H9 (cell line): ENCODE data around the gene ACER3. TPM values are rescaled to one million over a fixed set of nuclear protein-coding genes. Genes with fewer than 3 reads are reported as not detected.
"Not testable (repeated sequence)": the region's sequence is repeated elsewhere in the genome, so short reads cannot be mapped to it uniquely, and the experiment has no call there.

Experiments used
- DNase-seq: peaks from one replicate; pipeline ENCODE4 v3.0.0-alpha.2; 2017
- H2AFZ ChIP-seq: one replicate; pipeline ENCODE4 v1.6.1; 2013; ENCODE audit warnings: mild to moderate bottlenecking, low read length, control low read depth, moderate library complexity
- H2AK5ac ChIP-seq: 2 replicates; pipeline ENCODE4 v1.6.1; 2013; ENCODE audit warnings: low read length, control low read depth, mixed read lengths; ENCODE audit not compliant: insufficient read length
- H2BK120ac ChIP-seq: one replicate; pipeline ENCODE4 v1.6.1; 2013; ENCODE audit warnings: low read depth, mild to moderate bottlenecking, low read length, control low read depth, inconsistent platforms; ENCODE audit not compliant: poor library complexity, severe bottlenecking
- H2BK12ac ChIP-seq: 2 replicates; pipeline ENCODE4 v1.6.1; 2013; ENCODE audit warnings: low read length, control low read depth, mixed read lengths, low read depth; ENCODE audit not compliant: insufficient read length
- H2BK15ac ChIP-seq: 2 replicates; pipeline ENCODE4 v1.6.1; 2013; ENCODE audit warnings: low read depth, low read length, control low read depth
- H2BK20ac ChIP-seq: one replicate; pipeline ENCODE4 v1.6.1; 2013; ENCODE audit warnings: low read depth, mild to moderate bottlenecking, low read length, control low read depth, inconsistent platforms; ENCODE audit not compliant: poor library complexity, severe bottlenecking
- H2BK5ac ChIP-seq: 2 replicates; pipeline ENCODE4 v1.6.1; 2013; ENCODE audit warnings: low read length, control low read depth, mixed read lengths; ENCODE audit not compliant: insufficient read length
- H3K14ac ChIP-seq: 2 replicates; pipeline ENCODE4 v1.6.1; 2013; ENCODE audit warnings: low read length, control low read depth; ENCODE audit not compliant: insufficient read depth
- H3K18ac ChIP-seq: 2 replicates; pipeline ENCODE4 v1.6.1; 2013; ENCODE audit warnings: low read depth, mild to moderate bottlenecking, mixed read lengths, low read length, control low read depth; ENCODE audit not compliant: insufficient read length
- H3K23ac ChIP-seq: 2 replicates; pipeline ENCODE4 v1.6.1; 2013; ENCODE audit warnings: low read length, control low read depth, mixed read lengths, low read depth; ENCODE audit not compliant: insufficient read length
- H3K23me2 ChIP-seq: 2 replicates; pipeline ENCODE4 v1.6.1; 2013; ENCODE audit warnings: low read depth, mild to moderate bottlenecking, mixed read lengths, low read length, control low read depth; ENCODE audit not compliant: insufficient read length, poor library complexity, severe bottlenecking
- H3K27ac ChIP-seq: 2 replicates; pipeline ENCODE4 v1.5.1; 2013; ENCODE audit warnings: low read length, control low read depth, mixed read lengths, low read depth; ENCODE audit not compliant: insufficient read length
- H3K27me3 ChIP-seq: 2 replicates; pipeline ENCODE4 v1.6.1; 2013; ENCODE audit warnings: low read length, control low read depth, inconsistent platforms; ENCODE audit not compliant: insufficient read depth
- H3K4ac ChIP-seq: 2 replicates; pipeline ENCODE4 v1.6.1; 2013; ENCODE audit warnings: low read depth, mild to moderate bottlenecking, control low read depth, inconsistent platforms, low read length, moderate library complexity
- H3K4me1 ChIP-seq: 2 replicates; pipeline ENCODE4 v1.6.1; 2013; ENCODE audit warnings: low read length, control low read depth, inconsistent platforms; ENCODE audit not compliant: insufficient read depth
- H3K4me2 ChIP-seq: 2 replicates; pipeline ENCODE4 v1.6.1; 2013; ENCODE audit warnings: low read length, control low read depth, mixed read lengths; ENCODE audit not compliant: insufficient read length, insufficient read depth
- H3K56ac ChIP-seq: 2 replicates; pipeline ENCODE4 v1.6.1; 2013; ENCODE audit warnings: low read depth, mild to moderate bottlenecking, mixed read lengths, low read length, control low read depth; ENCODE audit not compliant: insufficient read length
- H3K79me1 ChIP-seq: 2 replicates; pipeline ENCODE4 v1.6.1; 2013; ENCODE audit warnings: low read depth, mild to moderate bottlenecking, moderate library complexity, low read length, control low read depth, inconsistent platforms; ENCODE audit not compliant: insufficient read depth, poor library complexity, severe bottlenecking
- H3K79me2 ChIP-seq: 2 replicates; pipeline ENCODE4 v1.6.1; 2013; ENCODE audit warnings: low read length, control low read depth, inconsistent platforms; ENCODE audit not compliant: insufficient read depth
- H3K9ac ChIP-seq: 2 replicates; pipeline ENCODE4 v1.6.1; 2013; ENCODE audit warnings: low read length, control low read depth, mixed read lengths; ENCODE audit not compliant: insufficient read length; ENCODE audit errors: extremely low read depth
- H3K9me3 ChIP-seq: one replicate; pipeline ENCODE4 v1.6.1; 2013; ENCODE audit warnings: low read depth, low read length, inconsistent platforms; ENCODE audit not compliant: control insufficient read depth
- H3T11ph ChIP-seq: one replicate; pipeline ENCODE4 v1.6.1; 2013; ENCODE audit warnings: mild to moderate bottlenecking, low read length, control low read depth, inconsistent platforms
- H4K20me1 ChIP-seq: one replicate; pipeline ENCODE4 v1.6.1; 2013; ENCODE audit not compliant: control insufficient read depth, insufficient read length, insufficient read depth
- H4K5ac ChIP-seq: 2 replicates; pipeline ENCODE4 v1.6.1; 2013; ENCODE audit warnings: low read depth, mild to moderate bottlenecking, mixed read lengths, low read length, control low read depth; ENCODE audit not compliant: insufficient read length
- H4K8ac ChIP-seq: replicated peaks from 2 replicates; pipeline ENCODE4 v1.6.1; 2013; ENCODE audit warnings: low read length, control low read depth, mixed read lengths, low read depth; ENCODE audit not compliant: insufficient read length
- H4K91ac ChIP-seq: 2 replicates; pipeline ENCODE4 v1.6.1; 2013; ENCODE audit warnings: low read depth, mild to moderate bottlenecking, moderate library complexity, mixed read lengths, low read length, control low read depth; ENCODE audit not compliant: insufficient read length
- H3K27ac Mint-ChIP-seq, 3 experiments: 2 replicates in 2 of 3; 3 replicates in 1 of 3; pipeline ENCODE4 v1.8.0; 2020 to 2021; ENCODE audit warnings: mixed read lengths in 3 of 3, mild to moderate bottlenecking in 1 of 3, moderate library complexity in 1 of 3
- H3K27me3 Mint-ChIP-seq: 2 replicates; pipeline ENCODE4 v1.8.0; 2021; ENCODE audit warnings: low read depth, mild to moderate bottlenecking, moderate library complexity, mixed read lengths
- H3K36me3 Mint-ChIP-seq, 3 experiments: 2 replicates in 2 of 3; 3 replicates in 1 of 3; pipeline ENCODE4 v1.8.0; 2020 to 2021; ENCODE audit warnings: low read depth in 3 of 3, mixed read lengths in 3 of 3; ENCODE audit not compliant: insufficient read depth in 1 of 3
- H3K4me1 Mint-ChIP-seq, 2 experiments: 2 replicates each; pipeline ENCODE4 v1.8.0; 2020; ENCODE audit warnings: mixed read lengths in 2 of 2
- H3K4me3 Mint-ChIP-seq, 2 experiments: 2 replicates in 1 of 2; 3 replicates in 1 of 2; pipeline ENCODE4 v1.8.0; 2020 to 2021; ENCODE audit warnings: mild to moderate bottlenecking in 2 of 2, mixed read lengths in 2 of 2, moderate library complexity in 1 of 2
- H3K9me3 Mint-ChIP-seq, 2 experiments: 2 replicates in 1 of 2; 3 replicates in 1 of 2; pipeline ENCODE4 v1.8.0; 2020; ENCODE audit warnings: mild to moderate bottlenecking in 2 of 2, mixed read lengths in 2 of 2, moderate library complexity in 1 of 2
- WGBS: extraction: QIAGEN DNeasy Blood & Tissue Kit; methylation state at CpG from one replicate; pipeline ENCODE4 v1.1.7; 2013; ENCODE audit warnings: missing lambda C conversion rate, low lambda C conversion rate, mixed read lengths; ENCODE audit not compliant: insufficient read length; ENCODE audit errors: extremely low coverage; 5-methylcytosine and 5-hydroxymethylcytosine counted together
- total RNA-seq: library from RNA; stranded (reverse); gene quantifications from 2 replicates; pipeline ENCODE4 v1.2.1, GENCODE V29; 2021
- TF ChIP-seq, protein P1 (sequence below): fragments of 200-600 bp; sonication (generic); conservative IDR thresholded peaks from 3 replicates; pipeline ENCODE4 v1.8.0; 2021; ENCODE audit warnings: antibody characterized with exemption, mild to moderate bottlenecking

Gene ACER3
- total RNA-seq, 1 experiment from 2014 or later: 14.7 TPM

DNA sequence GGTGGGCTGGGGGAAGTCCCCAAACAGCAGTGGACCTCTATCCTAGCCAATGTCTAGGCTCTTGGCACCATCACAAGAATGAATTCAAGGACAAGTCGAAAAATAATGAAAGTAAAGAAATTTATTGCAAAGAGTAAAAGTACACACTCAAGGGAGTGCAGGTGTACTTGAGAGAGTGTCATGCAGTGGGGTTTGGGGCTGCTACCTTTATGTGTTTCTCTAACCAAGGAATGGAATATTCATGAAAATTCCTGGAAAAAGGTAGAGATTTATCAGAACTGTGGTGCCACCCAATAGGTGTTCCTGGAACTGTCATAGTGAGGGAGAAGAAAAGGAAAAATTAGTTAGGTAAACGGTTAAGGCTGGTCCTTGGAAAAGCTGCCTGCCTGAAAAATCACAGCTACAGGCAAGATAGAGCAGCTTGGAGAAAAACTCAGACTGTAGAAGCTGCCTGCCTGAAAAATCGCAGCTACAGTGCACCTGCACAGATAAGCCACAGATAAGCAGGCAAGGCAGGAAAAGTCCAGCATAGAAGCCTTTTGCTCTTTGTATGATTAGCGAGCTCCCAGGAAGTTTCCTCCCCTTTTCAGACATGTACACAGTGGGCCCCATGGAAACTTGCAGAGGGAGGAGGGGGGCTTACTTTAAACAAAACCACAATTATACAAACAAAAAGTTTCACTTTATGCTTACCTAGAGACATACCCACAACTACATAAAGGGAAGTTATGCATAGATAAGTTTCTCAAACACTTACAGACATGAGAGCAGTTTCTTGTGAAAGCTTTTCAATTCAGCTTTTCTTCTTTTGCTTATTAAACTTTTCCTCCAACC, 102.1 kb downstream of the ACER3 start:
- H3K79me2 ChIP-seq: no peaks in the 10 kb centered on the region
- H3K4ac ChIP-seq: no peak overlapping the region
- H2AFZ ChIP-seq: no peak overlapping the region
- no peak overlapping the region for H3K56ac ChIP-seq
- peaks cover 1% of the 10 kb centered on the region; the same call in 1 of the 2 replicates for H3K27me3 Mint-ChIP-seq
- H3K23me2 ChIP-seq: no peaks in the 10 kb centered on the region
- no peak overlapping the region for H3K27ac Mint-ChIP-seq
- H3K18ac ChIP-seq: no peak overlapping the region
- H2BK12ac ChIP-seq: no peak overlapping the region
- WGBS: no CpG with 5 or more reads among the region's 4 CpGs
- no peaks in the 10 kb centered on the region for H3K27me3 ChIP-seq
- H2BK120ac ChIP-seq: no peak overlapping the region
- no peak overlapping the region for H3K14ac ChIP-seq
- H2BK15ac ChIP-seq: no peak overlapping the region
- H4K20me1 ChIP-seq: no peaks in the 10 kb centered on the region
- no peak overlapping the region for H4K5ac ChIP-seq
- no peaks in the 10 kb centered on the region for H3K4me1 ChIP-seq
- H3K27ac ChIP-seq: no peak overlapping the region
- no peaks in the 10 kb centered on the region for H3K4me1 Mint-ChIP-seq
- no peak overlapping the region for H2AK5ac ChIP-seq
- H2BK5ac ChIP-seq: no peak overlapping the region
- H3K9me3 Mint-ChIP-seq: peaks cover 29 to 41% of the 10 kb centered on the region in 2 experiments
- no peak overlapping the region for H3T11ph ChIP-seq
- H3K79me1 ChIP-seq: no peaks in the 10 kb centered on the region
- no peak overlapping the region for H4K91ac ChIP-seq
- H3K23ac ChIP-seq: no peak overlapping the region
- H2BK20ac ChIP-seq: no peak overlapping the region
- no peak overlapping the region for H4K8ac ChIP-seq
- peaks cover 40 to 48% (median 43%) of the 10 kb centered on the region in 3 experiments for H3K36me3 Mint-ChIP-seq
- TF ChIP-seq, protein P1, sequence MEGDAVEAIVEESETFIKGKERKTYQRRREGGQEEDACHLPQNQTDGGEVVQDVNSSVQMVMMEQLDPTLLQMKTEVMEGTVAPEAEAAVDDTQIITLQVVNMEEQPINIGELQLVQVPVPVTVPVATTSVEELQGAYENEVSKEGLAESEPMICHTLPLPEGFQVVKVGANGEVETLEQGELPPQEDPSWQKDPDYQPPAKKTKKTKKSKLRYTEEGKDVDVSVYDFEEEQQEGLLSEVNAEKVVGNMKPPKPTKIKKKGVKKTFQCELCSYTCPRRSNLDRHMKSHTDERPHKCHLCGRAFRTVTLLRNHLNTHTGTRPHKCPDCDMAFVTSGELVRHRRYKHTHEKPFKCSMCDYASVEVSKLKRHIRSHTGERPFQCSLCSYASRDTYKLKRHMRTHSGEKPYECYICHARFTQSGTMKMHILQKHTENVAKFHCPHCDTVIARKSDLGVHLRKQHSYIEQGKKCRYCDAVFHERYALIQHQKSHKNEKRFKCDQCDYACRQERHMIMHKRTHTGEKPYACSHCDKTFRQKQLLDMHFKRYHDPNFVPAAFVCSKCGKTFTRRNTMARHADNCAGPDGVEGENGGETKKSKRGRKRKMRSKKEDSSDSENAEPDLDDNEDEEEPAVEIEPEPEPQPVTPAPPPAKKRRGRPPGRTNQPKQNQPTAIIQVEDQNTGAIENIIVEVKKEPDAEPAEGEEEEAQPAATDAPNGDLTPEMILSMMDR: no peak
- no peak overlapping the region for H3K9ac ChIP-seq
- DNase-seq: no peak
- no peak overlapping the region for H3K4me3 Mint-ChIP-seq
- H3K9me3 ChIP-seq: peaks cover 13% of the 10 kb centered on the region
- no peak overlapping the region for H3K4me2 ChIP-seq

GRCh38 chr11:76963417-76964168, 102.9 kb downstream of the ACER3 start:
- H3T11ph ChIP-seq, H3K4me1 ChIP-seq, H2AK5ac ChIP-seq, H3K27ac Mint-ChIP-seq, DNase-seq, H3K14ac ChIP-seq, H2BK20ac ChIP-seq, H3K79me1 ChIP-seq, H3K4me3 Mint-ChIP-seq, H2BK5ac ChIP-seq, H4K8ac ChIP-seq, H3K23me2 ChIP-seq, H3K56ac ChIP-seq, H3K18ac ChIP-seq, H4K5ac ChIP-seq, H3K79me2 ChIP-seq, H4K91ac ChIP-seq, H2BK12ac ChIP-seq, H3K9ac ChIP-seq, H3K4me2 ChIP-seq, H3K4ac ChIP-seq, H2AFZ ChIP-seq, H3K4me1 Mint-ChIP-seq, H2BK15ac ChIP-seq, H2BK120ac ChIP-seq, H3K23ac ChIP-seq, H3K27me3 Mint-ChIP-seq, H3K27ac ChIP-seq, H3K27me3 ChIP-seq, H4K20me1 ChIP-seq: not testable (repeated sequence)
- no CpG with 5 or more reads among the region's 16 CpGs for WGBS
- H3K36me3 Mint-ChIP-seq: peaks cover 40 to 48% (median 43%) of the 10 kb centered on the region in 3 experiments
- peaks cover 13% of the 10 kb centered on the region for H3K9me3 ChIP-seq
- peaks cover 29 to 41% of the 10 kb centered on the region in 2 experiments for H3K9me3 Mint-ChIP-seq
